Measurements from ENCODE around the gene LAMB4.

The LAMB4 gene, protein sequence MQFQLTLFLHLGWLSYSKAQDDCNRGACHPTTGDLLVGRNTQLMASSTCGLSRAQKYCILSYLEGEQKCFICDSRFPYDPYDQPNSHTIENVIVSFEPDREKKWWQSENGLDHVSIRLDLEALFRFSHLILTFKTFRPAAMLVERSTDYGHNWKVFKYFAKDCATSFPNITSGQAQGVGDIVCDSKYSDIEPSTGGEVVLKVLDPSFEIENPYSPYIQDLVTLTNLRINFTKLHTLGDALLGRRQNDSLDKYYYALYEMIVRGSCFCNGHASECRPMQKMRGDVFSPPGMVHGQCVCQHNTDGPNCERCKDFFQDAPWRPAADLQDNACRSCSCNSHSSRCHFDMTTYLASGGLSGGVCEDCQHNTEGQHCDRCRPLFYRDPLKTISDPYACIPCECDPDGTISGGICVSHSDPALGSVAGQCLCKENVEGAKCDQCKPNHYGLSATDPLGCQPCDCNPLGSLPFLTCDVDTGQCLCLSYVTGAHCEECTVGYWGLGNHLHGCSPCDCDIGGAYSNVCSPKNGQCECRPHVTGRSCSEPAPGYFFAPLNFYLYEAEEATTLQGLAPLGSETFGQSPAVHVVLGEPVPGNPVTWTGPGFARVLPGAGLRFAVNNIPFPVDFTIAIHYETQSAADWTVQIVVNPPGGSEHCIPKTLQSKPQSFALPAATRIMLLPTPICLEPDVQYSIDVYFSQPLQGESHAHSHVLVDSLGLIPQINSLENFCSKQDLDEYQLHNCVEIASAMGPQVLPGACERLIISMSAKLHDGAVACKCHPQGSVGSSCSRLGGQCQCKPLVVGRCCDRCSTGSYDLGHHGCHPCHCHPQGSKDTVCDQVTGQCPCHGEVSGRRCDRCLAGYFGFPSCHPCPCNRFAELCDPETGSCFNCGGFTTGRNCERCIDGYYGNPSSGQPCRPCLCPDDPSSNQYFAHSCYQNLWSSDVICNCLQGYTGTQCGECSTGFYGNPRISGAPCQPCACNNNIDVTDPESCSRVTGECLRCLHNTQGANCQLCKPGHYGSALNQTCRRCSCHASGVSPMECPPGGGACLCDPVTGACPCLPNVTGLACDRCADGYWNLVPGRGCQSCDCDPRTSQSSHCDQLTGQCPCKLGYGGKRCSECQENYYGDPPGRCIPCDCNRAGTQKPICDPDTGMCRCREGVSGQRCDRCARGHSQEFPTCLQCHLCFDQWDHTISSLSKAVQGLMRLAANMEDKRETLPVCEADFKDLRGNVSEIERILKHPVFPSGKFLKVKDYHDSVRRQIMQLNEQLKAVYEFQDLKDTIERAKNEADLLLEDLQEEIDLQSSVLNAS (N-terminal part only)
- total RNA-seq: 0 reads per million in 4 donors

DNA sequence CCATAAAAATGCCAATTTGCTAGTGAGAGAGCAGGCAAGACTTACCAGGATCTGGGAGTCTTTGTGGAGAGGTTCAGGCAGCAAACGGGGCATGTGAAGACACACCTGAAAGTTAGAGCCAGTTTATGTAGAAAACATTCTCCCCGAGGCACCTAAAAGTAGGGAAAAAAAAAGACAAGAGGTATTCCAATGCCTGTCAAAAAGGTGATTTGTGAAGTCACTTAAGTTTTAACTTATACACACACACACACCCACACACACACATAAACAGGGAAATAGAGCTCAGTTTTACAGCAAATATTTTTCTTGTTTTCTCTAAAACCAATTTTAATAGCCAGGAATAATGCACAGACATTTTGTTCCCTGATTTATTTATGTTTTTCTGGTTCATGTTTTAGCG, at the start of gene LAMB4:
Gene LAMB4, minus strand, starts transcription at position 101 of the 400 bp plus-strand sequence. CDS start 7,197 bp downstream, outside the sequence.
- DNase-seq: no peak

DNA sequence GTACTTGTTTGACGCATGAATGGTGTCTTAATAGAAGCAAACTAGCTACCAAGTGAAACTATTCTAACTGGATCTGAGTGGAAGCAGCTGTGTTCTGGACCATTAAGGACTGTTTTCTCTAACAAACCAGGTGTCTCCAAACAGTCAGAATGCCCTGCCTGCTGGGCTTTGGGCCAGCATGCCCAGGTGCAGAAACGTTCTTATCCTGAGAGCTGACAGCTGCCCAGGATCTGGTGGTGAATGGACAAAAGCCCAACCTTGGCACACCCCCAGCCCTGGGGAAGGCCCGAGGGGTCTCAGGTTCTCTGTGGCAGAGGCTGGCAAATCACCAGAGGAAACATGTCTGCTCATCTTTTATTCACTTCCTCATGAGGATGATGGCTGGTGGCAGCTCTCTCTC, 48.2 kb upstream of the LAMB4 start:
- no peak for DNase-seq

DNA sequence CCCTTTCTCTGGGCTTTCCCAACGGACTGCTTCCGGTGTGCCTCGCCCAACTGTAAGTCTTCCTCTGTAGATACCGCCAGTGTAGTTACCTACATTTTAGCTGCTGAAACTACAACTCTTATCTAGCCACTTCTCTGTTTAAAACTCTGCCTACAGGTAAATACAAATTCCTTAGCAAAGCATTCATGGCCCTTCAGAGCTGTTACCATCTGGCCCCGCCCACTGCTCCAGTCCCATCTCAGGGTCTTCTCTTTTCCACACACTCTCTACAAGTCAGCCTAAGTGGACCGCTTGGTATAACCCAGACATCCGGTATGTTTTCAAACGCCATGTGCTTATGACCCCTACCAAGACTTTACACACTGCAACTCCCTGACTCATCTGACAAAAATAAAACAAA, 41.0 kb upstream of the LAMB4 start:
- DNase-seq: no peak

DNA sequence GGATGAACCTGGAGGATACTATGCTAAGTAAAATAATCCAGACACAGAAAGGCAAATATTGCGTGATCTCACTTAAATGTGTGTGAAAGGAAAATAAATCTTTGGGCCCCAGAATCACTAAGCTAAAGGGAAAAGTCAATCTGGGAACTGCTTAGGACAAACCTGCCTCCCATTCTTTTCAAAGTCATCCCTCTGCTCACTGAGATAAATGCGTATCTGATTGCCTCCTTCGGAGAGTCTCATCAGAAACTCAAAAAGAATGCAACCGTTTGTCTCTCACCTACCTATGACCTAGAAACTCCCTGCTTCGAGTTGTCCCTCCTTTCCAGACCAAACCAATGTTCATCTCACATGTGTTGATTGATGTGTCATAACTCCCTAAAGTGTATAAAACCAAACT, 40.1 kb upstream of the LAMB4 start:
- DNase-seq: no peak

DNA sequence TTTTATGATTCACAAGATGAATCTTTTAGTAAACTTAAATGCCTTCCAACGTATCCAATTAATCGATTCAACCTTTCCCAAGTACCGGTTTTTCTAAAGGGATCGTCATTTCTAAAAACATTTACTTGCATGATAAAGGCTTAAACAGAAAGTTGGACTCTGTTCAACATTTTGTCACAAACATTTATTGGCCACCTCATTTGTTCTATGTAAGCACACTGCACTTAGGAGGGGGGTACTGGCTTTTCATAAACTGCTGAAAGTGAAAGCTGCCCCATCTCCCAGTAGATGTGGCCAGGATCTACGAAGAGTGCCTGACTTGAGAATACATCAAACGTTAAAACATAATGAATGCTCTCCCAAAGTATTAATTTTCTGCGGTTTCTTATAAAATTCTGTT, 37.3 kb upstream of the LAMB4 start:
- DNase-seq: no peak

DNA sequence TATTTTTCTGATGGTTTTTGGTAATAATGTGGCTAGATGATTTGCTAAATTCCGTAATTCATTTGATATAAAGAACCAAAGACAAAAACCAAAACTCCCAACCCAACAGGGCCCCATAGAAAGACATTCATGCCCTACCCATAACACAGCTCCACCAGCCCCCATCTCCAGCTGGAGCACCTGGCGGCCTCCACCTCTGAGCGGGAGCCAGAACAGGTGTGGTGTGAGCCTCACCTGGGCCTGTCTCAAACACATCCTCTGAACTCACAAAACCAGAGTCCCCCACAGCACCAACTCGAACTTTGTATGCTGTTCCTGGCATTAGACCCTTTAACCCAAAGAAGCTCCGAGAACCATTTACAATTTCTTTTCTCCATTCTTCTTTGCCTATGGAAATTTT, 36.5 kb upstream of the LAMB4 start:
- no peak for DNase-seq

DNA sequence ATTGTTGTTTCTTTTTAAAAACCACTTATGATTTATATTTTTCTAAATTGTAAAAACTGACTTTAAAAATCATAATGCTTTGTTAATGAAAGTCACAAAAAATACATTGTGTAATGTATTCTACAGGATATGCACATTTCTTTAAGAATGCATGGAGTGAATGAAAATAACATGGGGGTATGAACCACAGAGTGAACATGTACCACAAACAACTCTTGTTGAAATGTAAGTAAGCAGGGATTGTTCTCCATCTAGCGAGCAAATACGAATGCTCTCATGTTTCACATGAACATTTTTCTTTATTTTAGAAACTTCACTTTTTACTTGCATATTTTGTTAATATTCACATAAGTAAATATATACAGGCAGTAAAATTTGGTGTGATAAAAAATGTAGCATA, 35.6 kb upstream of the LAMB4 start:
- DNase-seq: no peak

DNA sequence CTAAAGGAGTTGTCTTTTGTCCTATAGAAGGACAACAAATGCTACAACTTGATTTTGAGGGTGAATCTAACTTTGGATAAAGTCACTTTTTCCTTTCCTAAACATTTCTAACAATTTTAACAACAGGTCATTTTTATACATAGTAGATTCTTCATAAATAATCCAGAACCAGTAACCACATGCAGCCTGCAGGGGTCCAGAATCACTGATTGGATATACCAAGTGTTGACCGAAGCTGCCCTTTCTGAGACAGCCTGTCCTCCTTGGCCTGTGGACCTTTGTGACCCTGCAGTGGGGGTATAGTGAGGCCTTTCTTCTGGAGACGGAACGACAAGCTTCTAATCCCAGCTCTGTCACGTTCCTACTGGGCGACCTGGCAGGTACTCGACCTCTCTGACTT, 34.8 kb upstream of the LAMB4 start:
- DNase-seq: no peak

DNA sequence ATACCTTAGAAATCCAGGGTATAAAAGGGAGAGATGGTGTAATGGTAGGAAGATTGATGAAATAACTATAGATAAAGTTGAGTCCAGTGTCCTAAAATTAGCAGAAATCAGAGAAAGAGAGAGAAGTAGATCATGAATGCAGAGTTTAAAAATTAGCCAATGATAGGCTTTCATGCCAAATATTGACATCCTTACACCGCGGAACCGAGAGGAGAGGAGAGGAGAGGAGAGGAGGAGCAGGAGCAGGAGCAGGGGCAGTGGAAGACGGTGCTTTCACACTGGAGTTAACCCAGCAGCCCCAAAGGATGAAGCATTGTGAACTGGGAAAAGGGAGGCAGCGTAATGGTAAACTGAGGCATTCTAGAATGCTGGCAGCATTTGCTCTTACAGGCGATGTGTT, 34.2 kb upstream of the LAMB4 start:
- DNase-seq: no peak

DNA sequence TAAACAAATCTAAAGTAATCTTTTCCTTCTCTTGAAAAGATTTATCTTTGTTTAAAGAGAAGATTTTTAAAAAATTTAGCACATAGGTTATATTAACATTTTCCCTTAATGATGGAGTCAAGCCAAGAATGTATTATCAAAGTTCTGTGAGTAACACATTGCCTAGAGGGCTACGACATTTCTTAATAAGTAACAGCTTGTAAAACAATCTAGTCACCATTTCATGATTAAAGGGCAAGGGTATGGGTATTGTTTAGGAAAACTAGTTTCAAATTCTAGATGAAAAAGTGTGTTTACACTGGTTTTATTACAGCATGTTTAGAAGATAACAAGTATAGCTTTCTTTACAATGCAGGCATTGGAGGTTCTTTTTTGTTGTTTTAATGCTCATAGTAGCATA, 28.6 kb upstream of the LAMB4 start:
- no peak for DNase-seq

DNA sequence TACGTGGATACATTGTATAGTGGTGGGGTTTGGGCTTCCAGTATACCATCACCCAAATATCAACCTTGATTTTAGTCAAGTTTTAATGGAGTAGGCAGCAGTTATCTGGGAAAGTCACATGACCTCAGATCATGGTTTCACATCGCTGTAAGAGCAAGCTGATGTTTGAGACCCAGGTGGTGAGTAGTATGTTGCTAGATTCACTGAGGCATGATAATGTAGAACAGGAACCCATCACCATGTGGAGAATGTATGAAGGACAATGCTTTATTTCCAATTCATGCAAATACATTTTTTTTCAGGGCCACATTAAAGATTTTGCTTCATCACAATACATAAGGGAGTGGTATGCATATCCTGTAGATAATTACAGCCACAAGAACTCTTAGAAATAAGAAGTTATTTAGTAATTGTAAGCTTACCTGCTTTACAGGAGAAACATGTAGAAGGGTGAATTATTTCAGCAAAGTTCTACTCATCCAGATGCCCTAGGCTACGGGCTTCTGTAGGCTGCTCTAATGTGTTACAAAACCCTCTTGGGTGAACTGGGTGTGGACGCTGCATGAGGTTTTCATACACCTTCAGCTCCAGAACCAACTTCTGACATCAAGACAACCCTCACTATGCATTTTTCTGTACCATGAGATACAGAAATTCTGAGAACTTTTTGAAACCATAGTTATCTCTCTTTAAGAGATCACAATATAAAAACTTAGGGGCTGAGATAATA, 27.6 kb upstream of the LAMB4 start:
- DNase-seq: no peak

DNA sequence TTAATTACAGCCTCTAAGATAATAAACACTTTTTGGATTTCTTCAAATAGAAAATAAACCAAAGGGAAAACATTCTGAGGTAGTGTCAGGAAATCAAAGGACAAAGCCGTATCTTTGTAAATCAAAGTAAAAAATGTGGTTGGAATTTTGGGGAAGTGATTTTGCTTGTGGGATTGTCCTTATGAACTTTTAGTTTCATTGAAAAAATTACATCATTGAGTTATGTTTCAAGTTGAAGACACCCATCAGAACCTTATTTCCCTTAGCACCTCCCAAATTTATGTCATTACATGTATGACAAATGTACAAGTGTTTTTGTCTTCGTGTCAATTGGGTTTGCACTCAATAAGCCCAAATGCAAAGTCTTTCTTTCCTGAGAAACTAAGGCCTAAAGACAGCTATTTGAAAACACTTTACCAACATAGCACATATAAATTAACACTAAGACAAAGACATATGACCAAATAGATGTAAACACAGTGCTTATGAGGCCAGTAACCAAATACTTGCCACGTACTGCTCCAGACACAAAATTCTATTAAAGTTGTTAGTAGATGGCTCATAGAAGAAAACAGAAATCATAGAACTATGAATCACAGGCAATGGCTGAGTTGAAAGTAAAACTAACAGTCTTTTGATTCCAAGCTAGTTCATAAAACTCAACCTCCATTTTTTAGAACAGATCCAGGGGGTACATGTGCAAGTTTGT, 26.9 kb upstream of the LAMB4 start:
- no peak for DNase-seq

DNA sequence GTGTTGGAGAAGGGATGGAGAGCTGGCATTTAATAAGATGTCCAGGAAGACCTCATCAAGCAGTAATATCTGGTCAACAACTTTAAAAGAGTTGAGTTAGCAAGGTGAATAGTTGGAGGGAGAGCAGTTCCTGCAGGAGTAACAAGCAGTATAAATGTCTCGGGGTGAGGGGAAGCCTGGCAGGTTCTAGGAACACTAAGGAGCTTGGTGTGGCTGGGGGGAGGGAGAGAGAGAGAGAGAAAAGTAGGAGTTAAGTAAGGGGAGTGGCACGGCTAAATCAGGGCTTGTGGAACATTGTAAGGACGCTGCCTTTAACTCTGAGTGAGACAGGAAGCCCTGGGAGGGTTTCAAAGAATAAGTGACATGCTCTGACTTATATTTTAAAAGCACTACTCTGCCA, 22.0 kb upstream of the LAMB4 start:
- no peak for DNase-seq

DNA sequence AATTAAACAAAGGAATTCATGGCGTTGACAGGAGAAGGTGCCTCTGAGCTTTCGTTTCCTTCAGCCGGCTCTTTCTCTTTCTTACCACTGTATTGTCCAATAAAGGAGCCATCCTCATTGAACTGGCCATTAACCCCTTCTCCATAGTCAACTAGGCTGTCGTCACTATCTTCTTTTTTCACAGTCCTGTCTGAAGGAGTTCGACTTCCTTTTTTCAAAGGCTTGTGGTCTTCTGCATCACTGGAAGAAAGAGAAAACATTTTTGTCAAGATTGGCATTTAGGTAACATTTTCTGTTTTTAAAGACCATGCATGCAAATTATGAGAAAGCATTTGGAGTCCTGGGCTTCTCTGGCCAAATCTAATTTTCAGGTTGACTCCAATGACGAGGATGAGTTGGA, 19.7 kb upstream of the LAMB4 start:
- no peak for DNase-seq

DNA sequence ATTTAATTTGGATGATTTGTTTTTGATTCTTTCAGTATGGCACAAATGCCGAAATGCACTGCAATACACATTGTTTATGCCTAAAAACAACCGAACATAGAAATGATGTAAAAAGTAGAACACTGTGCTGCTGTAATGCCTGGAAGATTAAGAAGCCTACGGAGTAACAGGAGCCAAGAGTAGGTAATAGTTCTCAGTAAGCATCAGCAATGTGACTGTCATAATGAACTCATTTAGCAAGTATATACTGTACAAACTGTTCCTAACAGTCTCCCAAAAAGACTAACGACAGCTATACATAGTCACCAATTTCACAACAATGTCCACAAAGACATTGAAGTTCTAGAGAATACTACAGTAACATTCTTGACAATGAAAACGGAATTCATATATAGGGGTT, 19.0 kb upstream of the LAMB4 start:
- DNase-seq: no peak

DNA sequence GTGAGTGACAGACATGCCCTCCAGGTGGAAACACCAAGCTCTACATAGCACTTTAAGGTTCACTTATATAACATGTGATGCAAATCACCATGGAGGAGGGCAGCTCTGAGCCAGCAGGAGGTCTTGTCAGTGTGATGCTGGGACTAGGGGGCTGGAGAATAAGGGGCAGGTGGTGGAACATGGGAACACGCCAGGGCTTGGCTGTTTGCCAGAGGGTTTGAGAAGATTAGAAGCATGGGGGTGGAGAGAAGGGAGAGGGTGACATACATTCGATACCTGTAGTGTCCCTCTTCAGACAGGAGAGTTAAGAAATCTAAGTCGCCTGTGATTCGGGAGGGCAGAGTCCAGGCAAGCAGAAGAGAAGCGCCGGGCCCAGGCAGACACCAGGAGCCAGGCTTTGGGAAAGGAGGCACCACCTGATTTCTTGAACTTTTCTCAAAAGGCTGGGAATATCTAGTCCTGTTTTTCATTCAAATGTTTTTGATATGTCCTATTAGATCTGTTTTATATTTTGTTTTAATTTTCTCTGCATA, 16.9 kb upstream of the LAMB4 start:
- no peak for DNase-seq

DNA sequence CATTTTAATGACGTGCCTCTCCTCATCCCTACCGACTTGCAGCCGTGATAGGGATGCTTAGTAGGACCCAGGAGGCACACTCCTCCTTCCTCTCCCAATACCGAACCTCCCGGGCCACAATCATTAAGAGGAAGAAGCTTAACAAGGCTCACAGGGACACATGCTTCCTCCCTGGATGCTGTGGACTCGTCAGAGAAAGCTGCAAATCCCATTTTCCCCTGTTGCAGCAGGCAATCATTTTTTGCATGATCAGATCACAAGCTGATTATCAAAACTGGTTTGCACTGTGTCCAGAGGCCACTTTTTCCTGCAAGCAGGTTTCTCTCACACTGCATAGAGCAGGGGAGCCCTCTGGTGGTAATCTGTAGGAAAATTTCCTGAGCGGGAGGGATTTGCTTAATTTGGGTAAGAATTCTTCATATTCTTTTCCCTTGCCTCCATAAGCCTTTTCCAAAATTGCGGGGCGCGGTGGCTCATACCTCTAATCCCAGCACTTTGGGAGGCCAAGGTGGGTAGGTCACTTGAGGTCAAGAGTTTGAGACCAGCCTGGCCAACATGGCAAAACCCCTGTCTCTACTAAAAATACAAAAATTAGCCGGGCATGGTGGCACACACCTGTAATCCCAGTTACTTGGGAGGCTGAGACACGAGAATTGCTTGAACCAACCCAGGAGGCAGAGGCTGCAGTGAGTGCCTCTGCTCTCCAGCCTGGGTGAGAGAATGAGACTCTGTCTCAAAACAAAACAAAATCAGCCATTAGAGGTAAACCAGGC, 16.1 kb upstream of the LAMB4 start:
- DNase-seq: peak in 3 of 5 donors; percentile 6 to 23 (median 10)

DNA sequence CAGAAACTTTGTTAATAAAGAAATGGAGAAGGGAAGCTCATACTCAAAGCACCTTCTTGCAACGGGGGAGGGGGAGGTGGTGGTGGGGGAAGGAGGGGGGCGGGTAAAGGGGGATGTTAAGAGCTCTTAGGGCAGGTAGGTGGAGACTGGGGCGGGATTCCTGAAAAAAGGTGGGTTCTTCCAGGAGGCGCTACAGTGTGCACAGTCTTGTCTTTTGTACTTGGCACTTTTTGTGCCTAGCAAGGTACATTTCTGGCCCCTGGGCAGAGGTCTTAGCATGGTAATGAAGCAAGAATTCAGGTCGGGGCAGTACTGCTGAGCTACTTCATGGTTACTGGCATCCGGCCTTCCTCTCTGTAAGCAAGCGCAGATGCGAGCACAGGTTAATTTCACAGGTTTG, 15.2 kb upstream of the LAMB4 start:
- no peak for DNase-seq

DNA sequence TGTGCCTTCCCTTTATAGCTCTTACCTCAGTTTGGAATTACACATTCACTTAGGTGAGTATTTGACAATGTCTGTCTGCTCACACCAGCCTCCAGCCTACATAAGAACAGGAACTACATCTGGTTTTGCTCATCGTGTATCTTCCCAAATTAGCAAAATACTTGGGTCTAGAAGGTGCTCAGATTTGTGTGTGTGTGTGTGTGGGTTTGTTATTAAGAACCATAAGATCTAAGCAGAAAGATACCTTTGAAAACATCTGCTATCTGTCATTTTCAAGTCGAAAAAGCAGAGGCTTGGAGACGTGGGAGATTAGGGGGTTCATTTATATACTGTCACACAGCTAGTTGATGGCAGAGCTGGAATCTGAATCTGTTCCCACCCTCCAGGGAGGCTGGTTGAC, 14.8 kb upstream of the LAMB4 start:
- no peak for DNase-seq

DNA sequence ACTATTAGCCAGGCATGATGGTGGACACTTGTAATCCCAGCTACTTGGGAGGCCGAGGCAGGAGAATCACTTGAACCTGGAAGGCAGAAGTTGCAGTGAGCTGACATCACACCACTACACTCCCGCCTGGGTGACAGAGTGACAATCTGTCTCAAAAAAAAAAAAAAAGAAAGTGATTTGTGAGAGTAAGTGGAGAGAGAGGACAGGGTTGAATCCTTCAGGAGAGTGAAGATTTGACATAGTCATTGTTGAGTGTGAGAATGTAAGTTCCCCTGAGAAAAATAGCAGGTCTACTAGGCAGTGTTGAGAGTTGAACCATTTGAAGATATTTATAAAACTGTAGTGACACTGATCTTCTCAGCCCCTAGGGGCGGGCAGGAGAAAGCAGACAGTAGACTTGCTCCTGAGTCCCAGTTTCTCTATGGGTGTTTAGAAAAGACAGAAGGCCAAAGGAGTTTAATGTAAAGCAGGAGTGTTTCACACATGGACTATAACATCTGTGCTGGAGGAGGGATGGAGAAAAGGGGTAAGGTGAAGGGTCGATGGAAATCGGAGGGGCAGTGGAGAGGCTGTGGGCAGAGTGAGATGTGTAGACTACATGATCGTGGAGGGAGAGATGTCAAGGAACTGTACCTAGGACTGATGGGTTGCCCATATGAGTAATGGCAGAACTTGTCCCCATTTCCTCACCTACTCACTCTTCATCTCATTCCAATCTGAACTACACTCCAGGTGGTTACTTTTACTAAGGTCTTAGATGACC, 13.7 kb upstream of the LAMB4 start:
- DNase-seq: no peak

All from T-helper 1 cell (primary cell).